Heart left ventricle (tissue), 16 donors: ENCODE measurements around the gene PIK3C2G. TPM values are rescaled to one million over a fixed set of nuclear protein-coding genes. Genes with fewer than 3 reads are reported as not detected.

Source experiments
- ATAC-seq, 4 donors: fragments of 200-7000 bp; cut with Tn5 transposase; one replicate each; pipeline ENCODE4 v1.9.1; 2020 to 2022; ENCODE audit warnings: moderate library complexity in 4 of 4, mild to moderate bottlenecking in 3 of 4, moderate number of reproducible peaks in 1 of 4
- DNase-seq, 5 donors: peaks; one replicate each; pipeline ENCODE4 v3.0.0-alpha.2; 2020
- H3K27ac ChIP-seq, 12 donors: fragments of 200-600 bp; sonication (generic) in 4 of 12; one replicate each; pipeline versions ENCODE4 v1.5.0 to v1.8.0; 2016 to 2022; ENCODE audit warnings: mild to moderate bottlenecking in 2 of 12
- H3K27me3 ChIP-seq, 9 donors: fragments of 200-600 bp; sonication (generic) in 2 of 9; one replicate each; pipeline versions ENCODE4 v1.5.1 to v1.8.0; 2016 to 2022; ENCODE audit warnings: mild to moderate bottlenecking in 3 of 9
- H3K36me3 ChIP-seq, 9 donors: fragments of 200-600 bp; sonication (generic) in 2 of 9; one replicate each; pipeline versions ENCODE4 v1.5.0 to v1.8.0; 2018 to 2022; ENCODE audit warnings: mild to moderate bottlenecking in 2 of 9
- H3K4me1 ChIP-seq, 12 donors: fragments of 200-600 bp; sonication (generic) in 4 of 12; one replicate each; pipeline versions ENCODE4 v1.5.0 to v1.8.0; 2016 to 2022; ENCODE audit warnings: mild to moderate bottlenecking in 3 of 12
- H3K4me3 ChIP-seq, 12 donors: fragments of 200-600 bp; sonication (generic) in 4 of 12; one replicate each; pipeline versions ENCODE4 v1.5.0 to v1.8.0; 2017 to 2022; ENCODE audit warnings: mild to moderate bottlenecking in 9 of 12, moderate library complexity in 4 of 12
- H3K9me3 ChIP-seq, 12 donors: fragments of 200-600 bp; sonication (generic) in 4 of 12; one replicate each; pipeline versions ENCODE4 v1.5.0 to v1.8.0; 2016 to 2022; ENCODE audit warnings: mild to moderate bottlenecking in 1 of 12
- CTCF ChIP-seq, 12 donors: fragments of 200-600 bp; sonication (generic) in 4 of 12; IDR thresholded peaks; one replicate each; pipeline versions ENCODE4 v1.5.0 to v1.8.0; 2018 to 2022; ENCODE audit warnings: antibody characterized with exemption in 12 of 12, mild to moderate bottlenecking in 5 of 12
- POLR2A ChIP-seq, 2 donors: fragments of 450-650 bp; IDR thresholded peaks; one replicate each; pipeline ENCODE4 v1.6.1; 2017; ENCODE audit warnings: antibody characterized with exemption in 2 of 2, mild to moderate bottlenecking in 2 of 2, moderate library complexity in 2 of 2
- WGBS, 4 donors: extraction: QIAGEN DNeasy Blood & Tissue Kit in 2 of 4; methylation state at CpG; one replicate each; pipeline versions ENCODE4 v1.1.5 to v1.1.7; 2013 to 2018; 5-methylcytosine and 5-hydroxymethylcytosine counted together
- intact Hi-C, 10 donors: fragments of 100-400 bp; cut with DNase I; formaldehyde crosslinking; loops; one replicate each; pipeline versions ENCODE4 v1.11.1 to v1.14.2; 2022
- polyA plus RNA-seq, 2 donors: library from polyadenylated mRNA; stranded (reverse); fragments of 200-250 nt; gene quantifications; one replicate each; pipeline ENCODE4 v1.2.3, GENCODE V29; 2013
- total RNA-seq, 9 donors: library from RNA; depleted of rRNA in 2 of 9; stranded (reverse); fragments of >200 nt in 2 of 9; fragmentation: NEBNext Ultra II Directional in 3 of 9; extraction: Animal tissue kit (Norgen Biotek cat#: 25700) in 3 of 9; gene quantifications; one replicate each; pipeline versions ENCODE4 v1.1.0 to v1.2.4, GENCODE V29; 2016 to 2023
- donor health status: ischemic (EF 13 %, LVEDD 7.1; RV severe dilation, severe dysfunction).
- donor health status: healthy with polysubstance abuse.
- donor health status: DM: no; HTN: yes; CAD: no.
- donor health status: DM: no; HTN: no; CAD: no.
- donor health status: ischemic (EF 25% LVEDD 6.9; RV normal size, moderate dysfunction).
- donor health status: ischemic (EF 25% LVEDD 5.7; RV mildly dilated, moderate dysfunction).
- donor health status: healthy.
- donor health status: DM: yes; HTN: yes; CAD: no.
- donor health status: ischemic (EF 35%, LVEDD 5.7; RV mildly dilated, moderate dysfunction).
- donor health status: nonischemic (EF 11% LVEDD 7.7; RV severe dilation, severe dysfunction).
- donor health status: DM: yes; HTN: yes; CAD: no.
- donor health status: PGD.
- donor health status: ischemic (EF 29% LVEDD 5.4; RV normal size, mild dysfunction).
- donor health status: nonischemic (EF 23%, LVEDD 6.1; RV moderate dilation, normal function).

PIK3C2G gene
- total and polyA plus RNA-seq, 11 donors, result not detected

- Histone ChIP-seq H3K4me3 (no peak overlapping the region), H3K9me3 (no peaks in the 10 kb centered on the region), H3K4me1 (no peaks in the 10 kb centered on the region), H3K27ac (no peak overlapping the region), H3K36me3 (no peaks in the 10 kb centered on the region), H3K27me3 (no peaks in the 10 kb centered on the region)
- ATAC-seq (no peak), DNase-seq (no peak)
- WGBS, 4 donors, result 85 to 89% (median 89%) methylated on average over 3 of the region's 3 CpGs
- intact Hi-C loops, result no loop called here
- no peak for TF ChIP-seq CTCF (IDR thresholded peaks at IDR 0.05)
- no peak for TF ChIP-seq POLR2A (IDR thresholded peaks at IDR 0.05)
Measured at GRCh38 chr12:18368594-18368993, 107.3 kb downstream of the PIK3C2G start.

GRCh38 chr12:18373181-18373580, 111.9 kb downstream of the PIK3C2G start:
- Histone ChIP-seq H3K27ac (no peak overlapping the region), H3K9me3 (peaks cover 0 to 14% (median 0%) of the 10 kb centered on the region in 12 donors), H3K4me1 (no peaks in the 10 kb centered on the region), H3K27me3 (no peaks in the 10 kb centered on the region), H3K4me3 (no peak overlapping the region), H3K36me3 (no peaks in the 10 kb centered on the region)
- TF ChIP-seq POLR2A (IDR thresholded peaks at IDR 0.05), result no peak
- no peak for TF ChIP-seq CTCF (IDR thresholded peaks at IDR 0.05)
- ATAC-seq (no peak), DNase-seq (no peak)
- 84 to 88% (median 85%) methylated on average over 6 of the region's 6 CpGs for WGBS, 4 donors
- intact Hi-C loops, result no loop called here

GRCh38 chr12:18375131-18375530, 113.8 kb downstream of the PIK3C2G start:
- no peak overlapping the region for H3K4me3 ChIP-seq
- H3K27me3 ChIP-seq, result no peaks in the 10 kb centered on the region
- DNase-seq (no peak), ATAC-seq (no peak)
- no peaks in the 10 kb centered on the region for H3K4me1 ChIP-seq
- TF ChIP-seq CTCF (IDR thresholded peaks at IDR 0.05), result no peak
- TF ChIP-seq POLR2A (IDR thresholded peaks at IDR 0.05), result no peak
- peaks cover 0 to 14% (median 0%) of the 10 kb centered on the region in 12 donors for H3K9me3 ChIP-seq
- no peaks in the 10 kb centered on the region for H3K36me3 ChIP-seq
- no peak overlapping the region for H3K27ac ChIP-seq
- intact Hi-C loops, result no loop called here

GRCh38 chr12:18375583-18375982, 114.3 kb downstream of the PIK3C2G start:
- no peaks in the 10 kb centered on the region for H3K4me1 ChIP-seq
- intact Hi-C loops, result no loop called here
- H3K9me3 ChIP-seq, result peaks cover 0 to 14% (median 0%) of the 10 kb centered on the region in 12 donors
- H3K36me3 ChIP-seq, result no peaks in the 10 kb centered on the region
- H3K27ac ChIP-seq, result no peak overlapping the region
- TF ChIP-seq CTCF (IDR thresholded peaks at IDR 0.05) (no peak), POLR2A (IDR thresholded peaks at IDR 0.05) (no peak)
- no peaks in the 10 kb centered on the region for H3K27me3 ChIP-seq
- ATAC-seq (no peak), DNase-seq (no peak)
- H3K4me3 ChIP-seq, result no peak overlapping the region
- whole genome bisulfite sequencing, 4 donors, result 74 to 97% (median 78%) methylated on average over 2 of the region's 2 CpGs; no CpG with 5 or more reads in 1 of the 4 donors
